Liver (tissue), 9 donors: Measurements from ENCODE around the gene IL1RL1. TPM values are rescaled to one million over a fixed set of nuclear protein-coding genes. Genes with fewer than 3 reads are reported as not detected.

Source experiments
- DNase-seq: peaks from one replicate; pipeline ENCODE4 v3.0.0-alpha.2; 2017; ENCODE audit warnings: low spot score
- H3K27ac ChIP-seq, 2 donors: one replicate each; pipeline ENCODE4 v1.7.0; 2013; ENCODE audit warnings: inconsistent platforms in 2 of 2, low read length in 2 of 2, control low read depth in 1 of 2, low read depth in 1 of 2, mild to moderate bottlenecking in 1 of 2
- H3K27me3 ChIP-seq, 4 donors: one replicate each; pipeline versions ENCODE4 v1.6.1 to v1.7.0; 2013; ENCODE audit warnings: low read length in 3 of 4, inconsistent platforms in 1 of 4, mild to moderate bottlenecking in 1 of 4, moderate library complexity in 1 of 4; ENCODE audit not compliant: control insufficient read depth in 4 of 4, insufficient read depth in 4 of 4
- H3K36me3 ChIP-seq, 4 donors: one replicate each; pipeline versions ENCODE4 v1.6.1 to v1.7.0; 2013; ENCODE audit warnings: low read length in 3 of 4, mild to moderate bottlenecking in 3 of 4, low read depth in 1 of 4, moderate library complexity in 1 of 4; ENCODE audit not compliant: control insufficient read depth in 4 of 4, insufficient read depth in 3 of 4
- H3K4me1 ChIP-seq, 4 donors: one replicate each; pipeline versions ENCODE4 v1.6.1 to v1.7.0; 2013; ENCODE audit warnings: low read length in 3 of 4, mild to moderate bottlenecking in 3 of 4, moderate library complexity in 1 of 4; ENCODE audit not compliant: control insufficient read depth in 4 of 4, insufficient read depth in 4 of 4
- H3K4me3 ChIP-seq, 3 donors: one replicate each; pipeline versions ENCODE4 v1.6.1 to v1.7.0; 2013; ENCODE audit warnings: low read length in 3 of 3, control low read depth in 1 of 3, low read depth in 1 of 3, mild to moderate bottlenecking in 1 of 3
- H3K9ac ChIP-seq, 2 donors: one replicate each; pipeline ENCODE4 v1.7.0; 2013; ENCODE audit warnings: low read length in 2 of 2, mild to moderate bottlenecking in 2 of 2, moderate library complexity in 2 of 2, control low read depth in 1 of 2, low read depth in 1 of 2
- H3K9me3 ChIP-seq, 4 donors: one replicate each; pipeline versions ENCODE4 v1.6.1 to v1.7.0; 2013; ENCODE audit warnings: low read length in 3 of 4; ENCODE audit not compliant: control insufficient read depth in 4 of 4
- EGR1 ChIP-seq, 2 donors: IDR thresholded peaks; 2 replicates each; pipeline ENCODE4 v1.6.1; 2016 to 2018; ENCODE audit warnings: antibody characterized with exemption in 2 of 2, low read depth in 2 of 2
- FOXA1 ChIP-seq: IDR thresholded peaks from 2 replicates; pipeline ENCODE4 v1.6.1; 2016; ENCODE audit warnings: antibody characterized with exemption
- FOXA2 ChIP-seq: IDR thresholded peaks from 2 replicates; pipeline ENCODE4 v1.6.1; 2016; ENCODE audit warnings: antibody characterized with exemption
- GABPA ChIP-seq, 2 donors: IDR thresholded peaks in 1 of 2; conservative IDR thresholded peaks in 1 of 2; 2 replicates each; pipeline ENCODE4 v1.6.1; 2016; ENCODE audit warnings: antibody characterized with exemption in 2 of 2, mild to moderate bottlenecking in 1 of 2, moderate library complexity in 1 of 2
- HNF4A ChIP-seq, 2 donors: conservative IDR thresholded peaks; 2 replicates each; pipeline ENCODE4 v1.6.1; 2016; ENCODE audit warnings: antibody characterized with exemption in 2 of 2, mild to moderate bottlenecking in 2 of 2
- HNF4G ChIP-seq: IDR thresholded peaks from 2 replicates; pipeline ENCODE4 v1.6.1; 2016; ENCODE audit warnings: antibody characterized with exemption
- JUND ChIP-seq, 2 donors: IDR thresholded peaks; 2 replicates each; pipeline ENCODE4 v1.6.1; 2016; ENCODE audit warnings: antibody characterized with exemption in 2 of 2
- RAD21 ChIP-seq, 2 donors: IDR thresholded peaks; 2 replicates each; pipeline ENCODE4 v1.6.1; 2016; ENCODE audit warnings: antibody characterized with exemption in 2 of 2, mild to moderate bottlenecking in 2 of 2
- SP1 ChIP-seq: IDR thresholded peaks from 2 replicates; pipeline ENCODE4 v1.6.1; 2018; ENCODE audit warnings: antibody characterized with exemption, mild to moderate bottlenecking
- TAF1 ChIP-seq: conservative IDR thresholded peaks from 2 replicates; pipeline ENCODE4 v1.6.1; 2016; ENCODE audit warnings: antibody characterized with exemption, mild to moderate bottlenecking
- YY1 ChIP-seq: IDR thresholded peaks from 2 replicates; pipeline ENCODE4 v1.6.1; 2016; ENCODE audit warnings: antibody characterized with exemption, mild to moderate bottlenecking
- WGBS: extraction: QIAGEN DNeasy Blood & Tissue Kit; methylation state at CpG from one replicate; pipeline ENCODE4 v1.1.7; 2013; 5-methylcytosine and 5-hydroxymethylcytosine counted together
- polyA plus RNA-seq, 2 donors: library from polyadenylated mRNA; stranded (reverse) in 1 of 2; unstranded in 1 of 2; fragments of 200-250 nt in 1 of 2; fragments of >200 nt in 1 of 2; fragmentation: Nextera tagmentation in 1 of 2; extraction: Ambion mirVana in 1 of 2; gene quantifications; one replicate each; pipeline versions ENCODE4 v1.2.1 to v1.2.3, GENCODE V29; 2013 to 2015
- total RNA-seq, 2 donors: library from RNA; depleted of rRNA; stranded (reverse); fragments of >200 nt; gene quantifications; one replicate each; pipeline ENCODE4 v1.2.3, GENCODE V29; 2014
- TF ChIP-seq, protein P1 (sequence below): IDR thresholded peaks from 2 replicates; pipeline ENCODE4 v1.6.1; 2016; ENCODE audit warnings: antibody characterized with exemption
- TF ChIP-seq, protein P2 (sequence below): IDR thresholded peaks from 2 replicates; pipeline ENCODE4 v1.6.1; 2016; ENCODE audit warnings: antibody characterized with exemption, mild to moderate bottlenecking
- TF ChIP-seq, protein P3 (sequence below): IDR thresholded peaks from 2 replicates; pipeline ENCODE4 v1.6.1; 2016; ENCODE audit warnings: antibody characterized with exemption
- donor health status: healthy.
- donor health status: healthy.
- donor health status: healthy.
- donor health status: healthy.
- donor health status: healthy.

IL1RL1 gene
- total and polyA plus RNA-seq, 4 donors: 0.75 to 6.2 (median 3.2) TPM

DNA sequence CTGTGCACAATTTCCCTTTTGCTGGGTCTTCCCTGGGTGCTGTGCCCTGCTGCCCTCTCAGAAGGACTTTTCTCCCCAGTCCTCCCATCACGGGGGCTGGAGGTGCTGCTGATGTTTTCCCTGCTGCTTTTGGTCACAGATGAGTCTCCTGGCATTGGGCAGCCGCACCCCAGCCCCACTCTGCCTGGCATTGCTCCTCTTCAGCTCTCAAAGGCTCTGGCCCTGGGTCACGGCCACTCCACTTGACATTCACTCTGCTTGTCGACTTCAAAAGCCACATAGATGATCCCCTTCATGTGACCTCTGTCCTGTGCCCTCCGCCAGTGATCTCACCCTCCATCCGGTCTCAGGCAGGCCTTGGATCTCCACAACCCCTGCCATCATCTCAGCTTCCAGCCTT, 43.6 kb upstream of the IL1RL1 start (continued):
- TF ChIP-seq, protein P1, sequence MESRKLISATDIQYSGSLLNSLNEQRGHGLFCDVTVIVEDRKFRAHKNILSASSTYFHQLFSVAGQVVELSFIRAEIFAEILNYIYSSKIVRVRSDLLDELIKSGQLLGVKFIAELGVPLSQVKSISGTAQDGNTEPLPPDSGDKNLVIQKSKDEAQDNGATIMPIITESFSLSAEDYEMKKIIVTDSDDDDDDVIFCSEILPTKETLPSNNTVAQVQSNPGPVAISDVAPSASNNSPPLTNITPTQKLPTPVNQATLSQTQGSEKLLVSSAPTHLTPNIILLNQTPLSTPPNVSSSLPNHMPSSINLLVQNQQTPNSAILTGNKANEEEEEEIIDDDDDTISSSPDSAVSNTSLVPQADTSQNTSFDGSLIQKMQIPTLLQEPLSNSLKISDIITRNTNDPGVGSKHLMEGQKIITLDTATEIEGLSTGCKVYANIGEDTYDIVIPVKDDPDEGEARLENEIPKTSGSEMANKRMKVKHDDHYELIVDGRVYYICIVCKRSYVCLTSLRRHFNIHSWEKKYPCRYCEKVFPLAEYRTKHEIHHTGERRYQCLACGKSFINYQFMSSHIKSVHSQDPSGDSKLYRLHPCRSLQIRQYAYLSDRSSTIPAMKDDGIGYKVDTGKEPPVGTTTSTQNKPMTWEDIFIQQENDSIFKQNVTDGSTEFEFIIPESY: no peak

DNA sequence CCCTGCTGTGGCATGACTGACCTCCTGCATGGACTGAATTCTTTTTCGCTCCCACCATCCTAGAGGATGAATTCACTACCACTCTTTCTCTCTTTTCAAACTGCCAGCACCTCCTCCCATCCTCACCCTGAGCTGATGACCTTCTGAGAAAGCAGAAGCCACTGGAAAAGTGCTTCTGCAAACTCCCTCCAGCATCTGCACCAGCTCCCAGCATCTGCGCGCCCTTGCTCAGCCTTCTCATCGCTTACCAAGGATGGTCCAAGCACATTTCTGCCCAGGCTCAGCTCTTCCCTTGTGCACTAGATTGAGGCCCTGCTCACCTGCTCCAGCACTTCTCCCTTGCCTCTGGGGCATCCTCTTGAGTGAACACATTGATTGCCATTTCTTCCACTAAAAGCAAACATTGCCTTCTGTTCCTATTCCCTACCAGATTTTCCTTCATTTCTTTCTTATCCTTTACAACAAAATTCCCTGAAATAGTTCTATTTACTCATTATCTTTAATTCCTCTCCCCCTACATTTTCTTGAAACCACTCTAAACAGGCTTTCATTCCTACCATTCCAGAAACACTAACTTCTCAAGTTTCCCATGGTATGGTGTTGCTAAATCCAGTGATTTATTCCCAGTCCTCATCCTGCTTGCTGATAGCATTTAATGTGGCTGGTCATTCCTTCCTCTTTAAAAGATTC, 42.7 kb upstream of the IL1RL1 start:
- 90% methylated on average over 4 of the region's 4 CpGs for WGBS
- Histone ChIP-seq H3K27me3 (no peaks in the 10 kb centered on the region), H3K27ac (peak overlapping the region in 1 of 2 donors; percentile 22), H3K9me3 (no peaks in the 10 kb centered on the region), H3K4me1 (no peaks in the 10 kb centered on the region), H3K4me3 (no peak overlapping the region), H3K36me3 (no peaks in the 10 kb centered on the region), H3K9ac (no peak overlapping the region)
- DNase-seq: no peak
- no peak for TF ChIP-seq HNF4G
- TF ChIP-seq RAD21 (IDR thresholded peaks at IDR 0.05): peak in 1 of 2 donors; percentile 19

DNA sequence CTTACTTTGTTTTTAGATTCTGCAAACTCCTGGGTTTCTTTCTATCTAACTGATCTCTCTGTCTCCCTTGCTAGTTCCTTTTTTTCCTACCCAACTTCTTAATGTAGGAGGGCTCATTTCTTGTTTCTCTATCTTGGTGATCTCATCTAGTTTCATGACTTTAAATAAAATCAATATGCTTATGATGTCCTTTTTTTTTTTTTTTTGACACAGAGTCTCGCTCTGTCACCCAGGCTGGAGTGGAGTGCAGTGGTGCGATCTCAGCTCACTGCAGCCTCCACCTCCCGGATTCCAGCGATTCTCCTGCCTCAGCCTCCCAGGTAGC, 42.2 kb upstream of the IL1RL1 start:
- DNase-seq: no peak
- no peak for TF ChIP-seq EGR1 (IDR thresholded peaks at IDR 0.05; ENCODE audit: low read depth in 2 of 2)
- TF ChIP-seq, protein P2, sequence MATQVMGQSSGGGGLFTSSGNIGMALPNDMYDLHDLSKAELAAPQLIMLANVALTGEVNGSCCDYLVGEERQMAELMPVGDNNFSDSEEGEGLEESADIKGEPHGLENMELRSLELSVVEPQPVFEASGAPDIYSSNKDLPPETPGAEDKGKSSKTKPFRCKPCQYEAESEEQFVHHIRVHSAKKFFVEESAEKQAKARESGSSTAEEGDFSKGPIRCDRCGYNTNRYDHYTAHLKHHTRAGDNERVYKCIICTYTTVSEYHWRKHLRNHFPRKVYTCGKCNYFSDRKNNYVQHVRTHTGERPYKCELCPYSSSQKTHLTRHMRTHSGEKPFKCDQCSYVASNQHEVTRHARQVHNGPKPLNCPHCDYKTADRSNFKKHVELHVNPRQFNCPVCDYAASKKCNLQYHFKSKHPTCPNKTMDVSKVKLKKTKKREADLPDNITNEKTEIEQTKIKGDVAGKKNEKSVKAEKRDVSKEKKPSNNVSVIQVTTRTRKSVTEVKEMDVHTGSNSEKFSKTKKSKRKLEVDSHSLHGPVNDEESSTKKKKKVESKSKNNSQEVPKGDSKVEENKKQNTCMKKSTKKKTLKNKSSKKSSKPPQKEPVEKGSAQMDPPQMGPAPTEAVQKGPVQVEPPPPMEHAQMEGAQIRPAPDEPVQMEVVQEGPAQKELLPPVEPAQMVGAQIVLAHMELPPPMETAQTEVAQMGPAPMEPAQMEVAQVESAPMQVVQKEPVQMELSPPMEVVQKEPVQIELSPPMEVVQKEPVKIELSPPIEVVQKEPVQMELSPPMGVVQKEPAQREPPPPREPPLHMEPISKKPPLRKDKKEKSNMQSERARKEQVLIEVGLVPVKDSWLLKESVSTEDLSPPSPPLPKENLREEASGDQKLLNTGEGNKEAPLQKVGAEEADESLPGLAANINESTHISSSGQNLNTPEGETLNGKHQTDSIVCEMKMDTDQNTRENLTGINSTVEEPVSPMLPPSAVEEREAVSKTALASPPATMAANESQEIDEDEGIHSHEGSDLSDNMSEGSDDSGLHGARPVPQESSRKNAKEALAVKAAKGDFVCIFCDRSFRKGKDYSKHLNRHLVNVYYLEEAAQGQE: no peak
- no peak for TF ChIP-seq SP1
- TF ChIP-seq RAD21 (IDR thresholded peaks at IDR 0.05): no peak
- TF ChIP-seq TAF1: no peak
- TF ChIP-seq GABPA (IDR thresholded peaks at IDR 0.05 in 1 of 2, conservative IDR thresholded peaks at IDR 0.05 in 1 of 2): no peak
- no peak for TF ChIP-seq YY1
- no peak for TF ChIP-seq FOXA1
- Histone ChIP-seq H3K9ac (no peak overlapping the region), H3K4me3 (no peak overlapping the region), H3K27me3 (no peaks in the 10 kb centered on the region), H3K36me3 (no peaks in the 10 kb centered on the region), H3K9me3 (no peaks in the 10 kb centered on the region), H3K27ac (no peak overlapping the region), H3K4me1 (no peaks in the 10 kb centered on the region)
- 89% methylated on average over 4 of the region's 4 CpGs for WGBS

DNA sequence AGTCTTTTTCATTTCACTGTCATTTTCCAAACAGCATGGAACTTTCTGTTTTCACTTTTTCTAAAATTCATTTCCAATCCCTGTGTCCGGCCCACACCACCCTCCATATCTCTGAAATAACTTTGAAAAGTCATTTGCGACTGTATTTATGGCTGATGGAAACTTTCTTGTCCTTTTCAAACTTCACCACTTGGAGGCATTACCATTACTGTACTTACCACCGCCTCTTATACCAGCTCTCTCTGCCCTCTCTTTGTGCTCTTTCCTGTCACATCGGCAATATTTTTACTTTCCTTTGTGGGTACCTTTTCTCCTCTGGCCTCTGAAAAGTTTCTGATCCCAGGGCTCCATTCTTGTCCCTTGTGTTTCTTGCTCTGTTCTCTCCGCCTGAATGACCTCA, 39.5 kb upstream of the IL1RL1 start:
- Histone ChIP-seq H3K36me3 (no peaks in the 10 kb centered on the region), H3K4me1 (no peaks in the 10 kb centered on the region), H3K9me3 (peaks cover 1 to 8% (median 5%) of the 10 kb centered on the region in 4 donors), H3K27ac (no peak overlapping the region), H3K4me3 (no peak overlapping the region), H3K27me3 (no peaks in the 10 kb centered on the region), H3K9ac (no peak overlapping the region)
- WGBS: 71% methylated on average over 5 of the region's 5 CpGs
- no peak for DNase-seq
- TF ChIP-seq HNF4G (no peak), HNF4A (conservative IDR thresholded peaks at IDR 0.05) (no peak), YY1 (no peak), GABPA (IDR thresholded peaks at IDR 0.05 in 1 of 2, conservative IDR thresholded peaks at IDR 0.05 in 1 of 2) (no peak), JUND (IDR thresholded peaks at IDR 0.05) (no peak), FOXA2 (no peak), FOXA1 (no peak), SP1 (no peak)
- TF ChIP-seq, protein P2: no peak
- TF ChIP-seq, protein P1: no peak
- TF ChIP-seq, protein P3, sequence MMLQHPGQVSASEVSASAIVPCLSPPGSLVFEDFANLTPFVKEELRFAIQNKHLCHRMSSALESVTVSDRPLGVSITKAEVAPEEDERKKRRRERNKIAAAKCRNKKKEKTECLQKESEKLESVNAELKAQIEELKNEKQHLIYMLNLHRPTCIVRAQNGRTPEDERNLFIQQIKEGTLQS: no peak
